Caco-2 (cell line): ENCODE data around the gene RNGTT. TPM values are rescaled to one million over a fixed set of nuclear protein-coding genes. Genes with fewer than 3 reads are reported as not detected.

ENCODE experiments used
- BruUV-seq: library from RNA; stranded (reverse); fragments of 400-500 nt; replicated peaks from 2 replicates; lab custom pipeline; 2021; lab: Mats Ljungman, UMichigan
- CTCF ChIA-PET: fragments of 300-600 bp; sonication (Branson Sonifier 250); formaldehyde crosslinking; loops from one replicate; lab custom pipeline; 2022; ENCODE audit warnings: antibody characterized with exemption; lab: Charles Lee
- POLR2A ChIA-PET: fragments of 300-600 bp; sonication (Branson Sonifier 250); formaldehyde crosslinking; loops from one replicate; lab custom pipeline; 2022; ENCODE audit warnings: antibody characterized with exemption; lab: Charles Lee
- DNase-seq, 2 experiments: peaks; one replicate each; pipeline versions ENCODE4 v3.0.0 to v3.0.0-alpha.2; 2020 to 2022
- H3K27me3 ChIP-seq: replicated peaks from 2 replicates; pipeline ENCODE4 v1.6.0; 2011; ENCODE audit warnings: low read length; ENCODE audit not compliant: control insufficient read depth, insufficient read depth
- H3K36me3 ChIP-seq: 2 replicates; pipeline ENCODE4 v1.5.1; 2011; ENCODE audit warnings: low read length; ENCODE audit not compliant: control insufficient read depth, insufficient read depth
- H3K4me1 ChIP-seq: fragments of 250-450 bp; sonication (Bioruptor Pico); 2 replicates; pipeline ENCODE4 v1.5.1; 2020; ENCODE audit warnings: mild to moderate bottlenecking
- H3K4me3 ChIP-seq: 2 replicates; pipeline ENCODE4 v1.5.1; 2011; ENCODE audit warnings: low read depth, mild to moderate bottlenecking, control low read depth, low read length
- H3K9me3 ChIP-seq: fragments of 250-450 bp; sonication (Bioruptor Pico); 2 replicates; pipeline ENCODE4 v1.5.1; 2020; ENCODE audit warnings: mild to moderate bottlenecking, moderate library complexity
- H3K27ac Mint-ChIP-seq: one replicate; pipeline ENCODE4 v1.8.0; 2022; ENCODE audit warnings: mixed read lengths; ENCODE audit not compliant: unreplicated experiment
- H3K27me3 Mint-ChIP-seq: one replicate; pipeline ENCODE4 v1.8.0; 2022; ENCODE audit warnings: mixed read lengths; ENCODE audit not compliant: insufficient read depth, unreplicated experiment
- H3K36me3 Mint-ChIP-seq: one replicate; pipeline ENCODE4 v1.8.0; 2022; ENCODE audit warnings: mild to moderate bottlenecking, mixed read lengths; ENCODE audit not compliant: insufficient read depth, unreplicated experiment
- H3K4me1 Mint-ChIP-seq: one replicate; pipeline ENCODE4 v1.8.0; 2022; ENCODE audit warnings: low read depth, mixed read lengths; ENCODE audit not compliant: unreplicated experiment
- H3K4me3 Mint-ChIP-seq: one replicate; pipeline ENCODE4 v1.8.0; 2022; ENCODE audit warnings: mild to moderate bottlenecking, moderate library complexity, mixed read lengths; ENCODE audit not compliant: unreplicated experiment
- H3K9me3 Mint-ChIP-seq: one replicate; pipeline ENCODE4 v1.8.0; 2022; ENCODE audit warnings: mixed read lengths; ENCODE audit not compliant: unreplicated experiment
- CTCF ChIP-seq, 2 experiments: fragments of 200-600 bp in 1 of 2; IDR thresholded peaks; 1 replicate in 1 of 2; 2 replicates in 1 of 2; pipeline versions ENCODE4 v1.5.1 to v1.8.0; 2011 to 2022; ENCODE audit warnings: antibody characterized with exemption in 1 of 2, control low read depth in 1 of 2, inconsistent platforms in 1 of 2, low read depth in 1 of 2, low read length in 1 of 2, mild to moderate bottlenecking in 1 of 2, moderate library complexity in 1 of 2; ENCODE audit not compliant: insufficient read depth in 1 of 2, severe bottlenecking in 1 of 2, unreplicated experiment in 1 of 2
- intact Hi-C: fragments of 100-400 bp; cut with micrococcal nuclease; formaldehyde crosslinking; loops from one replicate; pipeline ENCODE4 v1.10.0; 2022; ENCODE audit not compliant: unreplicated experiment
- total RNA-seq: library from RNA; stranded (reverse); gene quantifications from 2 replicates; pipeline ENCODE4 v1.2.3, GENCODE V29; 2022

The RNGTT gene
- total RNA-seq, 1 experiment from 2014 or later: 17.7 TPM

DNA sequence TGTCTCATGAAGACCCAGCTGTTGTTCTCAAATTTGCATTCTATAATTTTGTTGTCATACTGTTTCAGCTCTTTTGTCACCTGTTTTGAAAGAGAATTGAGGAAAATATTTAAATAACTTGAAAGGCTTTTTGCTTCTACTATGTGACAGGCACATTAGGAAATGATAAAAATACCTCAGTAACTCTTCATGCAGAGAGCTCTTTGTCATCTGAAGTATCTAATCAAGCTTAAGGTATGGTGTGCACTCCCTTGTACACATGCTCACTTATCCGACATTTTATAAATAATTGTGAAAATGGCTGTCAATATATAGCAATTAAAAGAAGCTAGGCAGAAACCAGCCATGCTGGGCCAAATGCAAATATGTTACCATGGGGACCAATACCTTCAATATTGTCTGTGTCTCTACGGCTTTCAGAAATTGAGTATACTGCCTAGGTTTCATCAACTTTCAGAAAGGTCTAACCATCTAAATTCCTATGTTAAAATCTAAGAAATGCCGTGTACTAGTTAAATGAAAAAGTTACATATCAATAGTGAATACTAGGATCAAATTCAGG, 349.0 kb downstream of the RNGTT start:
- intact Hi-C loops: no loop called here
- no peaks in the 10 kb centered on the region for H3K27me3 ChIP-seq
- H3K4me3 ChIP-seq: no peak overlapping the region
- ChIA-PET CTCF (no interaction called here), POLR2A (no interaction called here)
- Mint-ChIP-seq H3K27me3 (no peaks in the 10 kb centered on the region), H3K36me3 (peaks cover 14% of the 10 kb centered on the region), H3K9me3 (no peaks in the 10 kb centered on the region), H3K27ac (no peak overlapping the region), H3K4me3 (no peak overlapping the region), H3K4me1 (no peaks in the 10 kb centered on the region)
- DNase-seq: no peak
- H3K4me1 ChIP-seq: no peaks in the 10 kb centered on the region
- no peak for TF ChIP-seq CTCF (IDR thresholded peaks at IDR 0.05; ENCODE audit: insufficient read depth in 1 of 2, low read depth in 1 of 2, low read length in 1 of 2, severe bottlenecking in 1 of 2, unreplicated experiment in 1 of 2)
- H3K9me3 ChIP-seq: no peaks in the 10 kb centered on the region
- no TSS peak for BruUV-seq
- no peaks in the 10 kb centered on the region for H3K36me3 ChIP-seq

- H3K4me1 ChIP-seq: no peaks in the 10 kb centered on the region
- Mint-ChIP-seq H3K27ac (no peak overlapping the region), H3K4me3 (no peak overlapping the region), H3K4me1 (no peaks in the 10 kb centered on the region), H3K27me3 (no peaks in the 10 kb centered on the region), H3K9me3 (no peaks in the 10 kb centered on the region), H3K36me3 (peaks cover 14% of the 10 kb centered on the region)
- H3K9me3 ChIP-seq: no peaks in the 10 kb centered on the region
- H3K36me3 ChIP-seq: no peaks in the 10 kb centered on the region
- intact Hi-C loops: no loop called here
- no peak overlapping the region for H3K4me3 ChIP-seq
- ChIA-PET CTCF (no interaction called here), POLR2A (no interaction called here)
- no peak for DNase-seq
- TF ChIP-seq CTCF (IDR thresholded peaks at IDR 0.05; ENCODE audit: insufficient read depth in 1 of 2, low read depth in 1 of 2, low read length in 1 of 2, severe bottlenecking in 1 of 2, unreplicated experiment in 1 of 2): no peak
- no TSS peak for BruUV-seq
- no peaks in the 10 kb centered on the region for H3K27me3 ChIP-seq
These were observed 350.8 kb downstream of the RNGTT start for GRCh38 chr6:88612631-88613030.

GRCh38 chr6:88611721-88612120, 351.7 kb downstream of the RNGTT start:
- intact Hi-C loops: no loop called here
- CTCF ChIA-PET: no interaction called here
- no peak overlapping the region for H3K4me3 Mint-ChIP-seq

More at GRCh38 chr6:88611721-88612120, 351.7 kb downstream of the RNGTT start:
- Mint-ChIP-seq H3K9me3 (no peaks in the 10 kb centered on the region), H3K36me3 (peaks cover 14% of the 10 kb centered on the region), H3K27me3 (no peaks in the 10 kb centered on the region), H3K4me1 (no peaks in the 10 kb centered on the region), H3K27ac (no peak overlapping the region)
- Histone ChIP-seq H3K36me3 (no peaks in the 10 kb centered on the region), H3K27me3 (no peaks in the 10 kb centered on the region), H3K4me1 (no peaks in the 10 kb centered on the region), H3K4me3 (no peak overlapping the region), H3K9me3 (no peaks in the 10 kb centered on the region)
- TF ChIP-seq CTCF (IDR thresholded peaks at IDR 0.05; ENCODE audit: insufficient read depth in 1 of 2, low read depth in 1 of 2, low read length in 1 of 2, severe bottlenecking in 1 of 2, unreplicated experiment in 1 of 2): no peak
- POLR2A ChIA-PET: no interaction called here
- no TSS peak for BruUV-seq
- DNase-seq: no peak
